Body of pancreas (tissue), 4 donors: ENCODE measurements around the gene HEATR9.

Source experiments
- CTCF ChIP-seq, 7 experiments: fragments of 450-650 bp in 4 of 7; fragments of 200-600 bp in 3 of 7; sonication (generic) in 3 of 7; IDR thresholded peaks; one replicate each; pipeline ENCODE4 v1.5.1; 2016 to 2019; ENCODE audit warnings: antibody characterized with exemption in 7 of 7
- POLR2A ChIP-seq, 3 donors: fragments of 450-650 bp; IDR thresholded peaks; one replicate each; pipeline ENCODE4 v1.6.1; 2016; ENCODE audit warnings: antibody characterized with exemption in 3 of 3, mild to moderate bottlenecking in 2 of 3

- TF ChIP-seq POLR2A (IDR thresholded peaks at IDR 0.05) (no peak), CTCF (IDR thresholded peaks at IDR 0.05) (no peak)
Observed at GRCh38 chr17:35876534-35876933, 7.8 kb upstream of the HEATR9 start.
